Activated CD8-positive, alpha-beta memory T cell treated with anti-CD3 and anti-CD28 coated beads for 48 hours (primary cell): ENCODE results near the gene GET4.

Experiments used
- DNase-seq, 3 experiments: peaks; one replicate each; pipeline ENCODE4 v3.0.0-alpha.2; 2020; ENCODE audit warnings: low read depth in 2 of 3, low spot score in 2 of 3

The GET4 gene

GRCh38 chr7:885893-886625, 9.7 kb downstream of the GET4 start:
- no peak for DNase-seq

GRCh38 chr7:886626-887487, 10.5 kb downstream of the GET4 start:
- no peak for DNase-seq

GRCh38 chr7:887488-887820, 11.1 kb downstream of the GET4 start:
- DNase-seq, result no peak

GRCh38 chr7:888081-889024, 12.0 kb downstream of the GET4 start:
- DNase-seq, result no peak

- no peak for DNase-seq
Observed at GRCh38 chr7:889025-889390, 12.7 kb downstream of the GET4 start.

GRCh38 chr7:889391-889790, 13.0 kb downstream of the GET4 start:
- no peak for DNase-seq

- no peak for DNase-seq
Observed at GRCh38 chr7:890868-891267, 14.5 kb downstream of the GET4 start.

- no peak for DNase-seq
Observed at GRCh38 chr7:891291-891690, 14.9 kb downstream of the GET4 start.

GRCh38 chr7:891805-892204, 15.5 kb downstream of the GET4 start:
- DNase-seq, result no peak

- DNase-seq, result no peak
Observed at GRCh38 chr7:892648-893593, 16.6 kb downstream of the GET4 start.

GRCh38 chr7:893686-894085, 17.3 kb downstream of the GET4 start:
- no peak for DNase-seq

GRCh38 chr7:894164-894867, 18.0 kb downstream of the GET4 start:
- DNase-seq, result no peak

- DNase-seq, result no peak
Observed at GRCh38 chr7:894927-895450, 18.6 kb downstream of the GET4 start.

GRCh38 chr7:895451-896052, 19.2 kb downstream of the GET4 start:
- no peak for DNase-seq

- DNase-seq, result no peak
Observed at GRCh38 chr7:896346-897075, 20.2 kb downstream of the GET4 start.

GRCh38 chr7:897086-897485, 20.7 kb downstream of the GET4 start:
- no peak for DNase-seq

- no peak for DNase-seq
Observed at GRCh38 chr7:897771-898376, 21.5 kb downstream of the GET4 start.

GRCh38 chr7:898460-898854, 22.1 kb downstream of the GET4 start:
- DNase-seq, result no peak
